Ishikawa (cell line): ENCODE data around the gene ODR4.

Experiments
- CEBPB ChIP-seq: IDR thresholded peaks from 2 replicates; pipeline ENCODE4 v1.6.1; 2012
- CREB1 ChIP-seq: IDR thresholded peaks from 2 replicates; pipeline ENCODE4 v1.6.1; 2012; ENCODE audit warnings: low read depth
- EGR1 ChIP-seq: IDR thresholded peaks from 2 replicates; pipeline ENCODE4 v1.6.1; 2012
- EP300 ChIP-seq: IDR thresholded peaks from 2 replicates; pipeline ENCODE4 v1.6.1; 2012; ENCODE audit warnings: borderline replicate concordance
- FOXM1 ChIP-seq: IDR thresholded peaks from 2 replicates; pipeline ENCODE4 v1.6.1; 2012; ENCODE audit warnings: low read depth, borderline replicate concordance
- MAX ChIP-seq: IDR thresholded peaks from 2 replicates; pipeline ENCODE4 v1.6.1; 2012
- NFIC ChIP-seq: IDR thresholded peaks from 2 replicates; pipeline ENCODE4 v1.6.1; 2012
- RAD21 ChIP-seq: IDR thresholded peaks from 2 replicates; pipeline ENCODE4 v1.6.1; 2012; ENCODE audit warnings: low read depth
- REST ChIP-seq: IDR thresholded peaks from 2 replicates; pipeline ENCODE4 v1.6.1; 2012; ENCODE audit warnings: low read depth, mild to moderate bottlenecking
- TAF1 ChIP-seq: IDR thresholded peaks from 2 replicates; pipeline ENCODE4 v1.6.1; 2012; ENCODE audit warnings: low read depth, mild to moderate bottlenecking
- TCF12 ChIP-seq: IDR thresholded peaks from 2 replicates; pipeline ENCODE4 v1.6.1; 2012; ENCODE audit warnings: low read depth
- TEAD4 ChIP-seq: IDR thresholded peaks from 2 replicates; pipeline ENCODE4 v1.6.1; 2012
- USF1 ChIP-seq: IDR thresholded peaks from 2 replicates; pipeline ENCODE4 v1.6.1; 2012
- YY1 ChIP-seq: IDR thresholded peaks from 2 replicates; pipeline ENCODE4 v1.6.1; 2012; ENCODE audit warnings: low read depth
- ZBTB7A ChIP-seq: IDR thresholded peaks from 2 replicates; pipeline ENCODE4 v1.6.1; 2012; ENCODE audit warnings: low read depth

ODR4 gene

GRCh38 chr1:186456729-186457255 is 81.2 kb downstream of the ODR4 start:
- no peak for TF ChIP-seq TAF1
- TF ChIP-seq MAX: no peak
- TF ChIP-seq TCF12: no peak
- no peak for TF ChIP-seq RAD21
- no peak for TF ChIP-seq ZBTB7A
- TF ChIP-seq TEAD4: no peak
- no peak for TF ChIP-seq CREB1

GRCh38 chr1:186461014-186461413 is 85.4 kb downstream of the ODR4 start, which contains the start of gene PDC:
PDC (minus strand) TSS chr1:186461114; CDS start chr1:186449459, 11,655 bp downstream.
- TF ChIP-seq YY1: no peak
- TF ChIP-seq TCF12: no peak
- no peak for TF ChIP-seq CREB1
- no peak for TF ChIP-seq TEAD4
- TF ChIP-seq USF1: no peak
- TF ChIP-seq EP300: no peak
- TF ChIP-seq MAX: no peak
- TF ChIP-seq CEBPB: no peak
- TF ChIP-seq RAD21: no peak
- no peak for TF ChIP-seq REST
- TF ChIP-seq TAF1: no peak
- TF ChIP-seq ZBTB7A: no peak
- no peak for TF ChIP-seq EGR1
- TF ChIP-seq FOXM1: no peak

GRCh38 chr1:186463511-186463910 is 87.9 kb downstream of the ODR4 start:
- TF ChIP-seq CREB1 (no peak), ZBTB7A (no peak), REST (no peak), USF1 (no peak), TEAD4 (no peak), EGR1 (no peak), EP300 (no peak), MAX (no peak), RAD21 (no peak), NFIC (no peak), CEBPB (no peak), FOXM1 (no peak), YY1 (no peak)

- TF ChIP-seq TAF1 (no peak), REST (no peak), TEAD4 (no peak), CEBPB (no peak), MAX (no peak), USF1 (no peak), NFIC (no peak), EP300 (no peak), RAD21 (no peak)
These were observed 88.3 kb downstream of the ODR4 start for GRCh38 chr1:186463926-186464325.
